Caco-2 (cell line): ENCODE data around the gene IFNGR1. TPM values are rescaled to one million over a fixed set of nuclear protein-coding genes. Genes with fewer than 3 reads are reported as not detected.

Source experiments
- BruUV-seq: library from RNA; stranded (reverse); fragments of 400-500 nt; replicated peaks from 2 replicates; lab custom pipeline; 2021; lab: Mats Ljungman, UMichigan
- CTCF ChIA-PET: fragments of 300-600 bp; sonication (Branson Sonifier 250); formaldehyde crosslinking; loops from one replicate; lab custom pipeline; 2022; ENCODE audit warnings: antibody characterized with exemption; lab: Charles Lee
- POLR2A ChIA-PET: fragments of 300-600 bp; sonication (Branson Sonifier 250); formaldehyde crosslinking; loops from one replicate; lab custom pipeline; 2022; ENCODE audit warnings: antibody characterized with exemption; lab: Charles Lee
- DNase-seq, 2 experiments: peaks; one replicate each; pipeline versions ENCODE4 v3.0.0 to v3.0.0-alpha.2; 2020 to 2022
- H3K27me3 ChIP-seq: replicated peaks from 2 replicates; pipeline ENCODE4 v1.6.0; 2011; ENCODE audit warnings: low read length; ENCODE audit not compliant: control insufficient read depth, insufficient read depth
- H3K36me3 ChIP-seq: 2 replicates; pipeline ENCODE4 v1.5.1; 2011; ENCODE audit warnings: low read length; ENCODE audit not compliant: control insufficient read depth, insufficient read depth
- H3K4me1 ChIP-seq: fragments of 250-450 bp; sonication (Bioruptor Pico); 2 replicates; pipeline ENCODE4 v1.5.1; 2020; ENCODE audit warnings: mild to moderate bottlenecking
- H3K4me3 ChIP-seq: 2 replicates; pipeline ENCODE4 v1.5.1; 2011; ENCODE audit warnings: low read depth, mild to moderate bottlenecking, control low read depth, low read length
- H3K9me3 ChIP-seq: fragments of 250-450 bp; sonication (Bioruptor Pico); 2 replicates; pipeline ENCODE4 v1.5.1; 2020; ENCODE audit warnings: mild to moderate bottlenecking, moderate library complexity
- H3K27ac Mint-ChIP-seq: one replicate; pipeline ENCODE4 v1.8.0; 2022; ENCODE audit warnings: mixed read lengths; ENCODE audit not compliant: unreplicated experiment
- H3K27me3 Mint-ChIP-seq: one replicate; pipeline ENCODE4 v1.8.0; 2022; ENCODE audit warnings: mixed read lengths; ENCODE audit not compliant: insufficient read depth, unreplicated experiment
- H3K36me3 Mint-ChIP-seq: one replicate; pipeline ENCODE4 v1.8.0; 2022; ENCODE audit warnings: mild to moderate bottlenecking, mixed read lengths; ENCODE audit not compliant: insufficient read depth, unreplicated experiment
- H3K4me1 Mint-ChIP-seq: one replicate; pipeline ENCODE4 v1.8.0; 2022; ENCODE audit warnings: low read depth, mixed read lengths; ENCODE audit not compliant: unreplicated experiment
- H3K4me3 Mint-ChIP-seq: one replicate; pipeline ENCODE4 v1.8.0; 2022; ENCODE audit warnings: mild to moderate bottlenecking, moderate library complexity, mixed read lengths; ENCODE audit not compliant: unreplicated experiment
- H3K9me3 Mint-ChIP-seq: one replicate; pipeline ENCODE4 v1.8.0; 2022; ENCODE audit warnings: mixed read lengths; ENCODE audit not compliant: unreplicated experiment
- intact Hi-C: fragments of 100-400 bp; cut with micrococcal nuclease; formaldehyde crosslinking; loops from one replicate; pipeline ENCODE4 v1.10.0; 2022; ENCODE audit not compliant: unreplicated experiment
- total RNA-seq: library from RNA; stranded (reverse); gene quantifications from 2 replicates; pipeline ENCODE4 v1.2.3, GENCODE V29; 2022
- TF ChIP-seq, protein P1 (sequence below), 2 experiments: fragments of 200-600 bp in 1 of 2; IDR thresholded peaks; 1 replicate in 1 of 2; 2 replicates in 1 of 2; pipeline versions ENCODE4 v1.5.1 to v1.8.0; 2011 to 2022; ENCODE audit warnings: antibody characterized with exemption in 1 of 2, control low read depth in 1 of 2, inconsistent platforms in 1 of 2, low read depth in 1 of 2, low read length in 1 of 2, mild to moderate bottlenecking in 1 of 2, moderate library complexity in 1 of 2; ENCODE audit not compliant: insufficient read depth in 1 of 2, severe bottlenecking in 1 of 2, unreplicated experiment in 1 of 2

IFNGR1 gene
- total RNA-seq, 1 experiment from 2014 or later = 58.0 TPM

DNA sequence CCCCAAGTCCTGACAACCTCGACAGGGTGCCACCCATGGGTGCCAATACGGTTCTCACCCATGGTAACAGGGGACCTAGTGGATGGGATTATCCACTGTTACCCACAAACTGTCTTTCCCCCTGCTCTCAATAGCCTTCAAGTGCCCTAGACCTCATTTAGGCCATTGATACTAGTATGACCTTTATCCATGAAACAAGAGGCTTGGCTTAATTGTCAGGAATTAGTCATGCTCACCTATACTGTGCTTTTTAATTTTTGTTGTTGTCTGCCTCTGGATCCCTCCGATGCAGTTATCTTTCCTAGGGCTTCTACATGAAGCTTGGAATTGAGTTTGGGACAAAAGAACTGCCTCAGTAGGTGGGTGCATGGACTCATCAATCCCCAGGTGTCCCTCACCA lies 33.9 kb downstream of the IFNGR1 start:
- no TSS peak for BruUV-seq
- POLR2A ChIA-PET = no interaction called here
- TF ChIP-seq, protein P1, sequence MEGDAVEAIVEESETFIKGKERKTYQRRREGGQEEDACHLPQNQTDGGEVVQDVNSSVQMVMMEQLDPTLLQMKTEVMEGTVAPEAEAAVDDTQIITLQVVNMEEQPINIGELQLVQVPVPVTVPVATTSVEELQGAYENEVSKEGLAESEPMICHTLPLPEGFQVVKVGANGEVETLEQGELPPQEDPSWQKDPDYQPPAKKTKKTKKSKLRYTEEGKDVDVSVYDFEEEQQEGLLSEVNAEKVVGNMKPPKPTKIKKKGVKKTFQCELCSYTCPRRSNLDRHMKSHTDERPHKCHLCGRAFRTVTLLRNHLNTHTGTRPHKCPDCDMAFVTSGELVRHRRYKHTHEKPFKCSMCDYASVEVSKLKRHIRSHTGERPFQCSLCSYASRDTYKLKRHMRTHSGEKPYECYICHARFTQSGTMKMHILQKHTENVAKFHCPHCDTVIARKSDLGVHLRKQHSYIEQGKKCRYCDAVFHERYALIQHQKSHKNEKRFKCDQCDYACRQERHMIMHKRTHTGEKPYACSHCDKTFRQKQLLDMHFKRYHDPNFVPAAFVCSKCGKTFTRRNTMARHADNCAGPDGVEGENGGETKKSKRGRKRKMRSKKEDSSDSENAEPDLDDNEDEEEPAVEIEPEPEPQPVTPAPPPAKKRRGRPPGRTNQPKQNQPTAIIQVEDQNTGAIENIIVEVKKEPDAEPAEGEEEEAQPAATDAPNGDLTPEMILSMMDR (IDR thresholded peaks at IDR 0.05; ENCODE audit: insufficient read depth in 1 of 2, low read depth in 1 of 2, low read length in 1 of 2, severe bottlenecking in 1 of 2, unreplicated experiment in 1 of 2) = no peak
- intact Hi-C loops = no loop called here
- CTCF ChIA-PET = no interaction called here
- Mint-ChIP-seq H3K9me3 (peaks cover 28% of the 10 kb centered on the region), H3K4me1 (no peaks in the 10 kb centered on the region), H3K27me3 (no peaks in the 10 kb centered on the region), H3K36me3 (no peaks in the 10 kb centered on the region), H3K27ac (no peak overlapping the region), H3K4me3 (no peak overlapping the region)
- H3K36me3 ChIP-seq = no peaks in the 10 kb centered on the region
- no peaks in the 10 kb centered on the region for H3K4me1 ChIP-seq
- peaks cover 41% of the 10 kb centered on the region for H3K9me3 ChIP-seq
- no peak overlapping the region for H3K4me3 ChIP-seq
- H3K27me3 ChIP-seq = no peaks in the 10 kb centered on the region
- no peak for DNase-seq

- peaks cover 38% of the 10 kb centered on the region for H3K9me3 Mint-ChIP-seq
- BruUV-seq = no TSS peak
- H3K36me3 ChIP-seq = no peaks in the 10 kb centered on the region
- intact Hi-C loops = no loop called here
- no peaks in the 10 kb centered on the region for H3K27me3 Mint-ChIP-seq
- no peaks in the 10 kb centered on the region for H3K4me1 ChIP-seq
- no peak for DNase-seq
- no peak overlapping the region for H3K27ac Mint-ChIP-seq
- H3K36me3 Mint-ChIP-seq = no peaks in the 10 kb centered on the region
- H3K9me3 ChIP-seq = peaks cover 22% of the 10 kb centered on the region
- H3K4me3 Mint-ChIP-seq = no peak overlapping the region
- TF ChIP-seq, protein P1 (IDR thresholded peaks at IDR 0.05; ENCODE audit: insufficient read depth in 1 of 2, low read depth in 1 of 2, low read length in 1 of 2, severe bottlenecking in 1 of 2, unreplicated experiment in 1 of 2) = no peak
- H3K27me3 ChIP-seq = no peaks in the 10 kb centered on the region
- CTCF ChIA-PET = no interaction called here
- no peaks in the 10 kb centered on the region for H3K4me1 Mint-ChIP-seq
- POLR2A ChIA-PET = no interaction called here
- H3K4me3 ChIP-seq = no peak overlapping the region
Measured at GRCh38 chr6:137182654-137183073, 36.5 kb downstream of the IFNGR1 start.

- Mint-ChIP-seq H3K27me3 (no peaks in the 10 kb centered on the region), H3K27ac (no peak overlapping the region), H3K4me3 (no peak overlapping the region), H3K4me1 (no peaks in the 10 kb centered on the region), H3K9me3 (peaks cover 32% of the 10 kb centered on the region), H3K36me3 (no peaks in the 10 kb centered on the region)
- H3K27me3 ChIP-seq = no peaks in the 10 kb centered on the region
- TF ChIP-seq, protein P1 (IDR thresholded peaks at IDR 0.05; ENCODE audit: insufficient read depth in 1 of 2, low read depth in 1 of 2, low read length in 1 of 2, severe bottlenecking in 1 of 2, unreplicated experiment in 1 of 2) = no peak
- no peak overlapping the region for H3K4me3 ChIP-seq
- peaks cover 22% of the 10 kb centered on the region for H3K9me3 ChIP-seq
- no peak for DNase-seq
- H3K36me3 ChIP-seq = no peaks in the 10 kb centered on the region
- no TSS peak for BruUV-seq
- ChIA-PET POLR2A (no interaction called here), CTCF (no interaction called here)
- intact Hi-C loops = no loop called here
- no peaks in the 10 kb centered on the region for H3K4me1 ChIP-seq
Measured at GRCh38 chr6:137181891-137182653, 37.1 kb downstream of the IFNGR1 start.
